ENCODE results near the gene MYLK. TPM values are rescaled to one million over a fixed set of nuclear protein-coding genes. Genes with fewer than 3 reads are reported as not detected.

Gene MYLK
- total RNA-seq, 1 experiment from 2014 or later: 3.1 TPM

- DNase-seq: no peak
- Histone ChIP-seq H3K4me3 (ENCODE audit: insufficient read depth, low read depth, low read length) (no peak overlapping the region), H3K27me3 (ENCODE audit: control insufficient read depth, insufficient read depth, low read length) (no peaks in the 10 kb centered on the region), H3K36me3 (replicated peaks; ENCODE audit: control insufficient read depth, insufficient read depth, low read length) (no peaks in the 10 kb centered on the region)
Observed at GRCh38 chr3:123802007-123802625, 82.0 kb downstream of the MYLK start.

DNA sequence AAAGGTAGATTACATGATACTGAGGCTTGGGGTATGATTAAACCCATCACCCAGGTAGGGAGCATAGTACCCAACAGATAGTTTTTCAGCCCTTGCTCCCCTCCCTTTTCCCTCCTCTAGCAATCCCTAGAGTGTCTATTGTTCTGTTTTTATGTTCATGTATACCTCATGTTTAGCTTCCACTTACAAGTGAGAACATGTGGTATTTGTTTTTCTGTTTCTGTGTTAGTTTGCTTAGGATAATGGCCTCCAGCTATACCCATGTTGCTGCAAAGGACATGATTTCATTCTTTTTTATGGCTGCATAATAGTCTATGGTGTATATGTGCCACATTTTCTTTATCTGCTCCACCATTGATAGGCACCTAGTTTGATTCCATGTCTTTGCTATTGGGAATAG lies 82.7 kb downstream of the MYLK start:
- no peak for DNase-seq
- Histone ChIP-seq H3K4me3 (ENCODE audit: insufficient read depth, low read depth, low read length) (no peak overlapping the region), H3K27me3 (ENCODE audit: control insufficient read depth, insufficient read depth, low read length) (no peaks in the 10 kb centered on the region), H3K36me3 (replicated peaks; ENCODE audit: control insufficient read depth, insufficient read depth, low read length) (no peaks in the 10 kb centered on the region)

DNA sequence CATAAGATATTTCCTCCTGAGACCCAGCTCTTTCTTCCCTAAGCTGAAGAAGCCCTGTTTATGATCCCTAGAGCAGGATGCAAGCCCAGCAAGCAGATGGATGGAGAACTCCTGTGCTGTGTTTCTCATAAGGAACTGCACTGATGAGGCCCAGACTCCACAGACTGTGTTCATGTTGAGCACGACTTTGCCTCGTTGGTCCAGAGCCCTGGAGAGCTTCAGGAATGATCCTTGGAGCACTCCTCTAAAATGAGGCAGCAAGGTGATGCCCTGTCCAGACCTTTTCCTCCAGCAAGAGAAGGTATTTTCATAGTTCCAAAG lies 83.8 kb downstream of the MYLK start:
- no peak overlapping the region for H3K4me3 ChIP-seq (ENCODE audit: insufficient read depth, low read depth, low read length)

GRCh38 chr3:123799544-123800361 lies 84.4 kb downstream of the MYLK start:
- DNase-seq: peak; percentile 36
- no peak overlapping the region for H3K4me3 ChIP-seq (ENCODE audit: insufficient read depth, low read depth, low read length)
- no peaks in the 10 kb centered on the region for H3K36me3 ChIP-seq (replicated peaks; ENCODE audit: control insufficient read depth, insufficient read depth, low read length)
- H3K27me3 ChIP-seq (ENCODE audit: control insufficient read depth, insufficient read depth, low read length): no peaks in the 10 kb centered on the region

More for the DNA sequence above, 83.8 kb downstream of the MYLK start:
- DNase-seq: no peak
- H3K27me3 ChIP-seq (ENCODE audit: control insufficient read depth, insufficient read depth, low read length): no peaks in the 10 kb centered on the region
- H3K36me3 ChIP-seq (replicated peaks; ENCODE audit: control insufficient read depth, insufficient read depth, low read length): no peaks in the 10 kb centered on the region

- Histone ChIP-seq H3K4me3 (ENCODE audit: insufficient read depth, low read depth, low read length) (no peak overlapping the region), H3K27me3 (ENCODE audit: control insufficient read depth, insufficient read depth, low read length) (no peaks in the 10 kb centered on the region)
Observed at GRCh38 chr3:123798550-123798949, 85.6 kb downstream of the MYLK start.

DNA sequence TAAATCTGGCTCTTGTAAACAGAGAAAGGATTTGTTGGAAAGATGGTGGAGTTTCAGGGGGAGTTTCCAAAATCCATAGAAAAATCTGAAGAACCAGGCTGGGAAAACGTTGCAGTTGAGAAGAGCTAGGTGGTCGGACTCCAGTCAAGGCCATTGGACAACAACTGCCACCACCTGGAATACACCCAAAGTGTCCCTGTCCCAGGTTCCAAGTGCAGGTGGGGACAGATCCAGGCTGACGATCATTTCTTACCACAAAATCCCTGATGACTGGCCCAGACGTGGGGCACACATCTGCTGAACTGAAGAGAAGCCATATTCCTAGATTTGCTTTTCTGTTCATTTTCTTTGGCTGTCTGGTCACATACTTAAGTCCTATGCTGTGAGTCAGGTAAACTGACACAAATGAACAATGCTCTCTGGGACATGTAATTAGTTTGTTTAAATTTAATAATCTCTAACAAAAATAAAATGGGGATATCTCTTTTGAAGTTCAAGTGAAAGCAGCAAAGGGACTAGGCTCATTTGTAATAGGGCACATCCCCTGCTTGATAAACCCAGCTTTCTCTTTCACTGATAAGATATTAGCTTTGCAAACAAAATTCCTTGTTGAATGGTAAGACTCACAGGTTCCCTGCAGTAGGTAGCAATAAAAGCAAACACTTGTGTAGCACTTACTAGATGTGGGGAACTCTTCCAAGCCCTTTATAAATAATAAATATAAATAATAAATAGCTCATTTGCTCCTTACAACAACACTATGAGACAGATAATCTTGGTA lies 88.5 kb downstream of the MYLK start:
- Histone ChIP-seq H3K36me3 (replicated peaks; ENCODE audit: control insufficient read depth, insufficient read depth, low read length) (no peaks in the 10 kb centered on the region; the same call in 1 of the 2 replicates), H3K27me3 (ENCODE audit: control insufficient read depth, insufficient read depth, low read length) (no peaks in the 10 kb centered on the region), H3K4me3 (ENCODE audit: insufficient read depth, low read depth, low read length) (no peak overlapping the region)
- DNase-seq: no peak

More at GRCh38 chr3:123798550-123798949, 85.6 kb downstream of the MYLK start:
- DNase-seq: no peak
- no peaks in the 10 kb centered on the region for H3K36me3 ChIP-seq (replicated peaks; ENCODE audit: control insufficient read depth, insufficient read depth, low read length)

- Histone ChIP-seq H3K4me3 (ENCODE audit: insufficient read depth, low read depth, low read length) (no peak overlapping the region), H3K27me3 (ENCODE audit: control insufficient read depth, insufficient read depth, low read length) (no peaks in the 10 kb centered on the region), H3K36me3 (replicated peaks; ENCODE audit: control insufficient read depth, insufficient read depth, low read length) (no peaks in the 10 kb centered on the region; the same call in 1 of the 2 replicates)
- DNase-seq: no peak
Observed at GRCh38 chr3:123793425-123793824, 90.7 kb downstream of the MYLK start.

- no peaks in the 10 kb centered on the region for H3K27me3 ChIP-seq (ENCODE audit: control insufficient read depth, insufficient read depth, low read length)
- DNase-seq: no peak
Observed at GRCh38 chr3:123792473-123793201, 91.5 kb downstream of the MYLK start.

GRCh38 chr3:123791898-123792297 lies 92.2 kb downstream of the MYLK start:
- no peaks in the 10 kb centered on the region for H3K27me3 ChIP-seq (ENCODE audit: control insufficient read depth, insufficient read depth, low read length)
- no peaks in the 10 kb centered on the region; the same call in 1 of the 2 replicates for H3K36me3 ChIP-seq (replicated peaks; ENCODE audit: control insufficient read depth, insufficient read depth, low read length)
- no peak overlapping the region for H3K4me3 ChIP-seq (ENCODE audit: insufficient read depth, low read depth, low read length)
- no peak for DNase-seq

More at GRCh38 chr3:123792473-123793201, 91.5 kb downstream of the MYLK start:
- Histone ChIP-seq H3K4me3 (ENCODE audit: insufficient read depth, low read depth, low read length) (no peak overlapping the region), H3K36me3 (replicated peaks; ENCODE audit: control insufficient read depth, insufficient read depth, low read length) (no peaks in the 10 kb centered on the region; the same call in 1 of the 2 replicates)

DNA sequence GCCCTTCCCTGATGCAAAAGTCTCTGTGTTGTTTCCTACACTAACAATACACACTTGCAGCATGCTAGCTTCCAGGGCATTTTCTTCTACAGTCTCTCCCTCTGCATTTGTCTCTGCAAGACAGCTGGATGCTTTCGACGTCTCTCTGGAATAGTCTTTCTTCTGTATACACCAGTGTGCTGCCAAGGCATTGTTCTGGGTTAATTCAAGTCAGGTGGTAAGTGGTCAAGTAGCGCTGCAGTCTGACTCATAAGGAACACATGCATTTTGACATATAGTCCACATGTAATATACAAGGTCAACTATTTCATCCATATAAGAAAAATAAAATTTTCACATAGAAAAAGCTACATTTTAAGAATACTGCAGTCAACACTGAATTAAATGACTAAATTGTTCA lies 92.7 kb downstream of the MYLK start:
- Histone ChIP-seq H3K36me3 (replicated peaks; ENCODE audit: control insufficient read depth, insufficient read depth, low read length) (no peaks in the 10 kb centered on the region; the same call in 1 of the 2 replicates), H3K4me3 (ENCODE audit: insufficient read depth, low read depth, low read length) (no peak overlapping the region), H3K27me3 (ENCODE audit: control insufficient read depth, insufficient read depth, low read length) (no peaks in the 10 kb centered on the region)
- no peak for DNase-seq

- Histone ChIP-seq H3K4me3 (ENCODE audit: insufficient read depth, low read depth, low read length) (no peak overlapping the region), H3K27me3 (ENCODE audit: control insufficient read depth, insufficient read depth, low read length) (no peaks in the 10 kb centered on the region), H3K36me3 (replicated peaks; ENCODE audit: control insufficient read depth, insufficient read depth, low read length) (no peaks in the 10 kb centered on the region; the same call in 1 of the 2 replicates)
- no peak for DNase-seq
Observed at GRCh38 chr3:123791073-123791370, 93.1 kb downstream of the MYLK start.

- Histone ChIP-seq H3K36me3 (replicated peaks; ENCODE audit: control insufficient read depth, insufficient read depth, low read length) (no peaks in the 10 kb centered on the region; the same call in 1 of the 2 replicates), H3K27me3 (ENCODE audit: control insufficient read depth, insufficient read depth, low read length) (no peaks in the 10 kb centered on the region), H3K4me3 (ENCODE audit: insufficient read depth, low read depth, low read length) (no peak overlapping the region)
- no peak for DNase-seq
Observed at GRCh38 chr3:123790254-123791072, 93.7 kb downstream of the MYLK start.

GRCh38 chr3:123789760-123790159 lies 94.4 kb downstream of the MYLK start:
- no peaks in the 10 kb centered on the region; the same call in 1 of the 2 replicates for H3K36me3 ChIP-seq (replicated peaks; ENCODE audit: control insufficient read depth, insufficient read depth, low read length)
- H3K4me3 ChIP-seq (ENCODE audit: insufficient read depth, low read depth, low read length): no peak overlapping the region
- H3K27me3 ChIP-seq (ENCODE audit: control insufficient read depth, insufficient read depth, low read length): no peaks in the 10 kb centered on the region
- DNase-seq: no peak
